Renal pelvis (tissue), 4 donors: Measurements from ENCODE around the gene POU4F2. TPM values are rescaled to one million over a fixed set of nuclear protein-coding genes. Genes with fewer than 3 reads are reported as not detected.
A peak's percentile ranks its signal among the peaks of the same experiment; 100 is the strongest.
"Not testable (repeated sequence)": the region's sequence is repeated elsewhere in the genome, so short reads cannot be mapped to it uniquely, and the experiment has no call there.

Experiments
- DNase-seq: peaks from one replicate; pipeline ENCODE4 v3.0.0-alpha.2; 2013
- polyA plus RNA-seq, 3 donors: library from polyadenylated mRNA; unstranded; fragments of 120-200 nt; gene quantifications; one replicate each; pipeline ENCODE4 v1.2.1, GENCODE V29; 2013; ENCODE audit not compliant: insufficient read length in 3 of 3

Gene POU4F2
- polyA plus RNA-seq, 3 donors, result not detected

- DNase-seq, result peak; percentile 29
These were observed 16.2 kb downstream of the POU4F2 start for GRCh38 chr4:146654687-146655520.

GRCh38 chr4:146655521-146655856 lies 16.8 kb downstream of the POU4F2 start:
- no peak for DNase-seq

- DNase-seq, result no peak
These were observed 22.7 kb downstream of the POU4F2 start for GRCh38 chr4:146661367-146661766.

GRCh38 chr4:146663968-146664311 lies 25.2 kb downstream of the POU4F2 start:
- not testable (repeated sequence) for DNase-seq

GRCh38 chr4:146674829-146675570 lies 36.3 kb downstream of the POU4F2 start:
- no peak for DNase-seq

Other genes starting within 250 kb of the POU4F2 start
- gene SLC10A7, start 117.0 kb upstream of the POU4F2 start, polyA plus RNA-seq, result 10 to 100 TPM; 13.3 to 16.4 (median 14.0) TPM